GM18867 (cell line): Measurements from ENCODE around the gene STAMBPL1.

Source experiments
- ATAC-seq: cut with Tn5 transposase; IDR thresholded peaks from one replicate; pipeline ENCODE4 v1.9.1; 2021; ENCODE audit warnings: mild to moderate bottlenecking, moderate library complexity; ENCODE audit not compliant: unreplicated experiment

STAMBPL1 gene

DNA sequence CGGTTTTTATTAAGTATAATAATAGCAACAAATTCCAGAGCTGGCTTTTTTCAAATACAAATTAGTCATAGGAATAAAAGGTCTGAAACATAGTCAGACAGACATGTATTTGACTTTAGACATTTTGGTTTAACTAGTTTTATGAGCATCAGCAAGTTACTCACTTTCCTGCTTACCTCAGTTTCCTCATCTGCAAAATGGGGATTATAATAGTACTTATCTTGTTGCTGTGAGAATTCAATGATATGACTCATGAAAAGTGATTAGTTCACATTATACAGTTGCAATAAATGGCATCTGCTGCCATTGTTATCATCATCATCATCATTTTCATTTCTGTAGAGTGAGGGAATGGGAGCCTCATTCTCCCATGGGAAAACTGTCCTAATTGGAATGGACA is 39.0 kb downstream of the STAMBPL1 start:
- no peak for ATAC-seq

DNA sequence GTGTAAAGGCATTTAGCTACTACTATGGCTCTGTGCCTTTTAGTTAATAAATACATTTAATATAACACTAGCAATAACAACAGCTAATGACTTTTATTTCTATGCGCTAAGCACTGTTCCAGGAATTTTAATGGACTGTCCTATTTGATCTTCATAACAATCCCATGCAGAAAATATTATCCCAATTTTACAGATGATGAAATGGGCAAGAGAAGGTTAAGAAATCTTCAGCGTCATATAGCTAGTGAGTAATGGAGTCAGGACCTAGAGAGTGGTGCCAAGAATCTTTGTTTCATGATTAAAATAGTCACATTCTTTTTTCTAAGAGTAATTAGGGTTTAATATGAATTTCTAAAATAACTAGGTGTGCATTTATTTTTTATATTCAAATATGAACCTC is 40.2 kb downstream of the STAMBPL1 start:
- ATAC-seq = no peak

DNA sequence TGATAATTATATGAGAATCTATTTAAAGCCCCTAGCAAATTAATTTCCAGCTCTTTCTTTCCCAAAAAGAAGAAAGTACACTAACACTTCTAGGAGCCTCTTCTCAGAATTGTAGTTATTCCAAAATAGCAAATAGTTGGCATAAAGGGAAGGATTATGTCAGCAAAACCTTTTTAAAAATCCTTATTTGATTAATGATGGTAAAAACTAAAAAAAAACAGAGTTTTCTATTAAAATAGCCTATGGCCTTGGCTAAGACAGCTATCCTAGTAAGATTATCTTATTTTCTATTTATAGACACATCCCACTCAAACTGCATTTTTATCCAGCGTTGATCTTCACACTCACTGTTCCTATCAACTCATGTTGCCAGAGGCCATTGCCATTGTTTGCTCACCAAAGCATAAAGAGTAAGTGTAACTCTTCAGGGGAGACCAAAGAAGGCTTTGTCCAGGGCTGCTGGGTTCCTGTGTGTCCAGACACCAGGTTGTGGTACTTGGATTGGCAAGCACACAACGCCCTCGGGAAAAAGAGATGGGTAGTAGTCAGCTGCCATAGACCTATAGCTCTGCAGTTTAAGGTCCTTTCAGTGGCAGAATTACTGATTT is 41.0 kb downstream of the STAMBPL1 start:
- ATAC-seq = no peak

DNA sequence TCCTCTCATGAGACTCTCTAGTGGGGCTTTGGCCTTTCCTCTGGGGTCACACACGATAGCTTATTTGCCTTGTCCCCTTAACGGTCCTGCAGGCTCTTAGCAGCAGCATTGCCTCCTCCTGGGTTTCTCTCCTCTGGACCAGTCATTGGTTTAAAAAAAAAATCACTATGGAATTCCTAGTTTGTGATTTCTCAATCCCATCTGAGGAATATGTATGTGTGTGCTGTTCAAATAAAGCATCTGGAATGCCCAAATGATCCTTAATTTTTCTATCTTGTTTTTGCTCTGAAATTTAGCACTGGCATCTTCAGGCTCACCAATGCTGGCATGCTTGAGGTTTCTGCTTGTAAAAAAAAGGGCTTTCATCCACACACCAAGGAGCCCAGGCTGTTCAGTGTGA is 42.0 kb downstream of the STAMBPL1 start:
- ATAC-seq = no peak

DNA sequence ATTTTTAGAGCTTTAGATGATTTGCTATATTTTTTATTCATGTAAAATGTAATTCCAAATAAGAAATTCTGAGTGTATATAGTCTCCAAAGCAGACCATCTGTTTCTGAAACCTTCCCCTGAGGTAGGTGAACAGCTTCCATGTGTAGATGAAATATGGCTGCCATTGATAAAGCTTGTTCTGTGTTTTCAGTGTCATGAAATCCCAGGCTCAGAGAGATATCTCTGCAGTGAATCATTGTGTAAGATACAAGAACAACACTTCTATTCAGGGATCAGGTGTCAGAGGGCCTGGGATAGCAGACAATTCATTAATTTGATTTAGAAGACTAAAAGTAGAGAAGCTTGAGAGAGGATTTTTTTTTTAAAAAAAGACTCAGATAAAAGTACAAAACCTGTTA is 43.5 kb downstream of the STAMBPL1 start:
- ATAC-seq = no peak

DNA sequence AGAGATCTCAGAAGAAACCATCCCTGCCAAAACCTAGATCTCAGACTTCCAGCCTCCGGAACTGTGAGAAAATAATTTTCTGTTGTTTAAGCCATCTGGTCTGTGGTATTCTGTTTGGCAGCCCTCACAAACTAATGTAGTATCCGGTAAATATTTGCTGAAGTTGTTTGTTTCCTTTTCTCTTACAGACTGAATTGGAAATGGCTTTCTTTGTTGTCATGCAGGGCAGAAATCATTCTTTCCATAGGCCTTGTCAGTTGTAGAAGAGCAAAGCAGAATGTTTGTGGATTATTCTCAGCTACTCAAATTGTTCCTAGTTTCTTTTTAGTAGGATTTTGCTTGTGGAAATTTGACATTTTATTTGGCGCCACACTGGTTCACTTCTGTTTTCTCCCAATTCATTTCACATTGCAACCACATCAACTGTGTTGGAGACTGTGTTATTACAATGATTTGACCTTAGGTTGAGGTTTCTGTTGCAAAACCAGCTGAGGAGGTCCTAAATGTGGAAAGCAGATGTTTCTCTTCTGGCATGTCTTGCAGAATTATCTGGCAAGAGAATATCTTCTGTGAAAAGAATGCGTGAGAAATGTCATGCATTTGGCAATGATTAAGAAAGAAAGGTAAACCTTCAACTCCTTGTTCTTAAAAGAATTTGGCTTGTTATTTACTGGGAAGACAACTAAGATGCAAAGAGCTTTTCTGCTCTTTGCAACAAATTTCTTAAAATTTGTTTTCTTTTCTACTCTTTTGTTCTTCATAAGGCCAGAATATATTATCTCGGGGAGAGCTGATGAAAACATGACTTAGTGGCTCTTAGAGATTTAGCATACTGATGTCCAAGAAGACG is 46.7 kb downstream of the STAMBPL1 start:
- no peak for ATAC-seq

DNA sequence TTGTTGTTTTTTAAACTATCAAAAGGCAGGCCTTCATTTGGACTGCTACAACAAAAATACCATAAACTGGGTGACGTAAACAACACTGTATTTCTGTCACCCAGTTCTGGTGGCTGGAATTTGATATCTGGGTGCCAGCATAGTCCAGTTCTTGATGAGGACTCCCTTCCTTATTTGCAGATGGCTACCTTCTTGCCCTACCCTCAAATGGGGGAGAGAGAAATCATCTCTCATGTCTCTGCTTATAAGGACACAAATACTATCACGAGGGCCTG is 47.3 kb downstream of the STAMBPL1 start:
- no peak for ATAC-seq

DNA sequence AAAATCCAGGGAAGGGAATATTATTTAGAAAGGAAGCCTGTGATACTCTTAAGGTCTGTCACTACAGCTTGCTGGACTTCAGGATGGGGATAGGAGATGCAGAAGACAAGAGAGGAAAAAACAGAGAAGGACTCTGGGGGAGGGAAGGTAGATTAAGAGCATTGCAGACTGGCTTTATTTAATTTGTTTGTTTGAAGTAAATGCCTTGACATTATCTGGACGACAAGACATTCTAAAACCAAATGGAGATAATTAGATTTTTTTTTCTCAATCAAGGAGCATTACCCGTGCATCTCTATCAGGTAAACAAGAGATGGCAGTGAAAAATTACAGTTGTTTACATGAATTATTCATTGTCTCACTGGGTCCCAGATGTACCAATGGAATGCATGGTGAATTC is 48.2 kb downstream of the STAMBPL1 start:
- ATAC-seq = no peak

DNA sequence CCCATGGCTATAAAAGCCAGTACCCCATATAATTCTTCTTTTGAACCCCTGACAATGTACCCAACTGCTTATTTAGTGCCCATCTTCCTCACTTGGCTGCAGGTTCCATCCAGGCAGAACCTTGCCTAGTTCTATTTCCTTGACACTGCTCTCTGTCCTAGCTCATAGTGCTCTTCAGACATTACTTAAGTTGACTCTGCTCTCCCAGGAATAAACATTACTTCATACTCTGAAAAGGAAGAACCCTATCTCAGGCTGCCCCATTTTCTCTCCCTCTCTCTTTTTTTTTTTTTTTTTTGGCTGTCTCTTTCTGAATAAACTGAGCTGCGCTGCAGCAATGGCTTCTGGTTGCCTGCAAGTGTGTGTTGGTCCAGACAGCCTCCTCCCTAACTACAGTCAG is 51.5 kb downstream of the STAMBPL1 start:
- no peak for ATAC-seq

DNA sequence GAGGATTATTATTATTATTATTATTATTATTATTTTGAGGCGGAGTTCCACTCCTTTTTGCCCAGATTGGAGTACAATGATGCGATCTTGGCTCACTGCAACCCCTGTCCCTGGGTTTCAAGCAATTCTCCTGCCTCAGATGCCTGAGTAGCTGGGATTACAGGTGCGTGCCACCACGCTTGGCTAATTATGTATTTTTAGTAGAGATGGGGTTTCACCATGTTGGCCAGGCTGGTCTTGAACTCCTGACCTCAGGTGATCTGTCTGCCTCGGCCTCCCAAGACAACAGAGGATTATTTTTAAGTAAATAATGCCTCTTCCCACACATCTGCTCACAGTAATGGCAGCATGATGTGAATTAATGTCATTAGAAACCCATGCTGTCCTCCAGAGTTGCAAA is 52.0 kb downstream of the STAMBPL1 start:
- ATAC-seq = peak; percentile 9

DNA sequence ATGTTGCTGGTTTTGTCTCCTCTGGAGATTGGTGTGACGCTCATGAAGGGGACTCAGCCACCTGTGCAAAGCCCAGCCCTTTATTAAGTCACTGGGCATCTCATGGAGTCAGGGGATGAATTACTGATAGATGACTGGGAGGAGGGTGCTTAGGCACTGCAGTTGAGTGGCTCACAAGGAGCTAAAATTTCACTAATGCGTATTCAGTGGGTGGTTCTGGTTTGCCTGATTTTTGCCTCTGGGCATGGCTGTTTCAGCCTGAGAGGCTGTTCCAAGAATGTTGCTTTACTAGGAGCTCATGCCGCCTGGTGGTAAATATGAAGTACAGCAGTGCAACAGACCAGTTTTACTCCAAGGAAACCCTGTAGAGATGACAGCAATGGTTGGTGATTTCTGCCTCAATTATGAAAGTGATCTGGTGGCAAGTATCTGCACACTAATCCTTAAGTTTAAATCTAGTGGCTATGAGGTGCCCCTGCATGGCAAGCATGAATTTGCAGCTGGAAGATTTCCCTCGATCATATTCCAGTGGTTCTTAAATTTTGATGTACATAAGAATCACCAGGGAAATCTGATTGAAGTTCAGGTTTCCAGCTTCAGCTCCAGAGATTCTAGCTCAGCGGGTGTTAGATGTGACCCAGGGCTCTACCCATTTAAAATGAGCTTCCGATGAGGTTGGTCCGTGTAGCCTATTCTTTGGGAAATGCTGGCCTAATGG is 52.7 kb downstream of the STAMBPL1 start:
- peak; percentile 71 for ATAC-seq

DNA sequence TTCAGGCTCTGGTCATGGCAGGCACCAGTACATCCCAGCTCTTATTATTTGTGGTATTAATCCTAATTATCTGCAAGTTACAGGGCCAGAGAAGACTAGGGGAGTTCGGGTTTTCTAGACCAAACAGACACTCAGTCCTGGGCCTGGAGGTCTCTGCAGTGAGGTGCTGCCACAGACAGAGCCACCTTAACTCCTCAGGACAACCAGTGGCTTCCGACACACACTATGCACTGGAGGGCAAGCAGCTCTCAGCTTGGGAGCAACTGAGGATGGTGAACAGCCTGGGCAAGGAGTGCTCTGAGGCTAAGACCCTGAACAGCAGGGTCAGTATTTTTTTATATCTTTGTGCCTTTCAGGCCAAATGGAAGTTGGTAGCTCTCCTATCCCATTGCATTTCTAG is 53.5 kb downstream of the STAMBPL1 start:
- ATAC-seq = no peak

DNA sequence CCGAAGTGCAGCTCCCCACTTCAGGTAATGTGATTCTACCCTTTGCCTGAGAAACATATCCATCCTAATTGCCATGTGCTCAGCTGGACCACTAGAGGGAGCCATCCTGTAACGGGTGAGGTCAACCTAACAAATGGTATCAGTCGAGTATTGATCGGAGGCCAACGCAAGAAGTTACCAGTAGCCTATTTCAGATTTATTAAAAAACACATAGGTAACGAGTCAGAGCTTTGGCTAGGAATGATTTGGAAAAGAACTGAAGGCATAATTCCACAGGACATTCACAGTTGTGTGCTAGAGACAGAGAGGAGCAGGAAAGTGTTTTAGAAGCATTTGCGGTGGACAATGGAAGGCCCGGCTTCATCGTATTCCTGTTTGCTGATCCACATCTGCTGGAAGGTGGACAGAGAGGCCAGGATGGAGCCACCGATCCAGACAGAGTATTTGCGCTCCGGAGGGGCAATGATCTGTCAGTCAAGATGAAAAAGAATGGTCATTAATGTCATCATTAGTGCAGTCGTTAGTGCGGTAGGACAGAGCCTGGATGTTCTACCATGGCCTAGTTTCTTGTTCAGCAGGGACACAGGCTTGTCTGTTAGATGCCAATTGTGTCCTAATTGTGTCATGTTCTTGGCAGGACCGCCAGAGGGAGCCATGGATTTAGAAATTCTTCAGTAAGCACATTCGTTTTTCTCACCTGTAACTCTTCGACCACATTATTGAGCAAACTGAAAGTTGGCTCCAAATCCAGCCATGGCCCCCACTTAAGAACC is 55.0 kb downstream of the STAMBPL1 start:
- ATAC-seq = no peak

DNA sequence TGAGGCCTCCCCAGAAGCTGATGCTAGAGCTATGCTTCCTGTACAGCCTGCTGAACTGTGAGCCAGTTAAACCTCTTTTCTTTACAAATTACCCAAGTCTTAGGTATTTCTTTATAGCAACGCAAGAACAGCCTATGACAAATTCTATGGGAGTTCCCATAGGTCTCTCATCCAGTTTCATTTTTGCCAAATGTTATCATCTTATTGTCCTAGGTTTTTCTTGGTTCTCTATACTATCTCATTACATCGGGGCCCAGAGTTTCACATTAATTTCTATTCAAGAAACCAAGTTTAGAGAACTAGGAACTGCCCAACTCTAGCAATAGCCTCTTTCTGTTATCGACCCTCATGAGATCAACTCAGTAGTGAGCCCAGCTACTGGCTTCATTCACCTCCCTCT is 56.6 kb downstream of the STAMBPL1 start:
- no peak for ATAC-seq

DNA sequence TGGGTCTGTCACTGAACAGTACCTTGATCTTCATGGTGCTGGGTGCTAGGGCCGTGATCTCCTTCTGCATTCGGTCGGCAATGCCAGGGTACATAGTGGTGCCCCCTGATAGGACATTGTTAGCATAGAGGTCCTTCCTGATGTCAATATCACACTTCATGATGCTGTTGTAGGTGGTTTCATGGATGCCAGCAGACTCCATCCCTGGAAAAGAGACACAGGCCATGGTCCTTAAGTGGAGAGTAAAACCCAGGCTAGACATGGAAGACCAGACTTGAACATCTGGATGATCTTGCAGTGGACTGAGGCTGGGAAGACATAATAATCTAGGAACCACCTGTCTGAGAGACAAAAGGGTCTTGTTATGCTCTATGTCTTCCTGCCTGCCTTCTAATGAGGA is 58.0 kb downstream of the STAMBPL1 start:
- ATAC-seq = no peak

DNA sequence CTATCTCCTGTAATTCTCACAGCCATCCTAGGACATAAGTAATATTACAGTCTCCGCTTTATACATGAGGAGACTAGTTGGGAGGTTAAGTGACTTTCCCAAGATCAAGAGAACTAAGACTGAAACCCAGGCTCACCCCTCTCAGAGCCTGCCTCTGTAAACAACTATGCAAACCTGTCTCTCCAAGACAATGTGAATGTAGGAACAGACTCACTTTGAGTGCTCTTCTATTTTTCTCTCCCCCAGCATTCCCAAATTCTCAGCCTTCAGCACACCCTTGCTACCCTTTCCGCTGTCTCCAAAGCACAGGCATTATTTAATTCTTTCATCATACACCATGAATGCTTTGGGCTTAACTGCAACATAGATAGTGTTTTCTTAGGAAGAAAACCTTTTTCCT is 58.9 kb downstream of the STAMBPL1 start:
- ATAC-seq = no peak

DNA sequence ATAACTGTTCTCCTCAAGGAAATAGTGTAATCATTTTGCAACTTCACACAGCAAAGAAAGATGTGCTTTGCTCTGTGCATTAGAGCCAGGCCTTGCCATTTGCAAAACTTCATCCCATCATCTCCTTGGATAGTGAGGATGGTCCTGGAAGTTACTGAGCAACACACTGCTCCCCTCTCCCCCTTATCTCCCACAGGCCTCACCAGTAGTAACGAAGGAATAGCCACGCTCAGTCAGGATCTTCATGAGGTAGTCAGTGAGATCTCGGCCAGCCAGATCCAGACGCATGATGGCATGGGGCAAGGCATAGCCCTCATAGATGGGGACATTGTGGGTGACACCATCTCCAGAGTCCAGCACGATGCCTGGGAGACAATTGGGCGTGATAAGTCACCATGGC is 61.0 kb downstream of the STAMBPL1 start:
- ATAC-seq = no peak

DNA sequence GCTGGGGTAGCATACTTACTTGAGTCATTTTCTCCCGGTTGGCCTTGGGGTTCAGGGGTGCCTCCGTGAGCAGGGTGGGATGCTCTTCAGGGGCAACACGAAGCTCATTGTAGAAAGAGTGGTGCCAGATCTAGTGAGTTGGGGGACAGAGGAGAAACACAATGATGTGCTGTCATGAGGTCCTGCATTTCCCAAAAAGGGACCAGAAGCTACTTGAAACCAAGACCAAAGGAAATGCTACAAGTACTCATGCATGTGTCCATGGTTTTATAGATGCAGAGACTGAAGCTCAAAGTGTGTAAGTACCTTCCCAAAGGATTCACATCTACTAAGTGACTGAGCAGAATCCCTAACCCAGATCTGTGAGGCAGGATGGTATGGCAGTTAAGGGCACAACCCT is 63.7 kb downstream of the STAMBPL1 start:
- no peak for ATAC-seq

DNA sequence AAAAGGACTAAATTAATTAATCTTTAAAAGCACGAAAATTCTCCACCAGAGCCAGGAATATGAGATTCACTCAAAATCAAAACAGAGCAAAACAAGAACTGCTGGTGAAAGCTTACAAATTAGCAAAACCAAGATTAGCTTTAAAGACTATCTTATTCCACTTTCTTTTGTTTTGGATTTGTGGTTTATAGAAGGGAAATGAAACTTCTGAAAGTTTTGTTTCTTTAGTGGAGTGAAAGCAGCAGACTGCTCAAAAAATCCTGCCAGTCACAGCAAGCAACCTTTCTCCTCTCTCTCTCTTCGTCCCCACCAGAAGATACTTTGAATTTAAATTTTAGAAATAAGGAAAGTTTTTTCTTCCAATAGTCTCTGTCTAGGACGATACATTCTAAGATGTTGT is 64.8 kb downstream of the STAMBPL1 start:
- ATAC-seq = peak; percentile 55

DNA sequence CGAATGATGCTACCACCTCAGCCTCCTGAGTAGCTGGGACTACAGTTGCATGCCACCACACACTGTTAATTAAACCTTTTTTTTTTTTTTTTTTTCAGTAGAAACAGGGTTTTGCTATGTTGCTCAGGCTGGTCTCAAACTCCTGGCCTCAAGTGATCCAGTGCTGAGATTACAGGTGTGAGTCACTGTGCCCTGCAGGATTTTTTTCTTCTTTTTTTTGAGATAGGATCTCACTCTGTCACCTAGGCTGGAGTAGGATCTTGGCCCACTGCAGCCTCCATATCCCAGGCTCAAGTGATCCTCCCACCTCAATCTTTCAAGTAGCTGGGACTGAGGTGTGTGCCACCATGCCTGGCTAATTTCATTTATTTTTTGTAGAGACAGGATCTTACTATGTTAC is 66.2 kb downstream of the STAMBPL1 start:
- ATAC-seq = no peak

DNA sequence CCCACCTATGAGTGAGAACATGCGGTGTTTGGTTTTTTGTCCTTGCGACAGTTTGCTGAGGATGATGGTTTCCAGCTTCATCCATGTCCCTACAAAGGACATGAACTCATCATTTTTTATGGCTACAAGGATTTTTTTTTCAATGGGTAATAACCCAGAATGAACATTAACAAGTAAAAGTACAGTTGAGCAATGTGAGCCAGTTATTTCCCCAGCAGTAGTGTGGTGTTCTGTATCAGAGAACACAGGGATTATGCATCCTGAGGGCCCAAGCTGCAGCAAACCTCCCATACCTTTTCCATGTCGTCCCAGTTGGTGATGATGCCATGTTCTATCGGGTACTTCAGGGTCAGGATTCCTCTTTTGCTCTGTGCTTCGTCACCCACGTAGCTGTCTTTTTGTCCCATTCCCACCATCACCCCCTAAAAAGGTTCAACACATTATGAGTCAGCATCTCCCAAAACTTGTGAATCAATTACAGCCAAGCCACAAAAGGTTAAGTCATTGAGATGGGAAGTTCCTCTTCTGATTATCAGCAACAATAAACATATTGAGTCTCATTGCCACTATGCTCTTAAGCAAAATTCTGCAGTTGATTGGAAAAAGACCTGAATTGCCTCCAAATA is 67.0 kb downstream of the STAMBPL1 start:
- no peak for ATAC-seq
